HG03060 (cell line): ENCODE measurements around the gene CAV1.

Experiments used
- ATAC-seq: cut with Tn5 transposase; IDR thresholded peaks from one replicate; pipeline ENCODE4 v1.9.1; 2021; ENCODE audit warnings: low read depth, moderate number of reproducible peaks; ENCODE audit not compliant: unreplicated experiment

Gene CAV1

GRCh38 chr7:116502201-116503096 lies 22.4 kb upstream of the CAV1 start:
- no peak for ATAC-seq

- ATAC-seq: no peak
Observed at GRCh38 chr7:116503835-116504234, 21.0 kb upstream of the CAV1 start.

GRCh38 chr7:116505278-116505677 lies 19.6 kb upstream of the CAV1 start:
- no peak for ATAC-seq

GRCh38 chr7:116505823-116506222 lies 19.0 kb upstream of the CAV1 start:
- no peak for ATAC-seq

- ATAC-seq: no peak
Observed at GRCh38 chr7:116509982-116510579, 14.8 kb upstream of the CAV1 start.

GRCh38 chr7:116510795-116511194 lies 14.0 kb upstream of the CAV1 start:
- ATAC-seq: no peak

- peak; percentile 97 for ATAC-seq
Observed at GRCh38 chr7:116511552-116512519, 13.0 kb upstream of the CAV1 start.

- ATAC-seq: no peak
Observed at GRCh38 chr7:116512520-116513188, 12.2 kb upstream of the CAV1 start.

- ATAC-seq: no peak
Observed at GRCh38 chr7:116515584-116515983, 9.3 kb upstream of the CAV1 start.

- ATAC-seq: no peak
Observed at GRCh38 chr7:116516324-116516723, 8.5 kb upstream of the CAV1 start.

- no peak for ATAC-seq
Observed at GRCh38 chr7:116517626-116518025, 7.2 kb upstream of the CAV1 start.

- no peak for ATAC-seq
Observed at GRCh38 chr7:116518961-116519360, 5.9 kb upstream of the CAV1 start.

GRCh38 chr7:116521046-116521664 lies 3.7 kb upstream of the CAV1 start:
- ATAC-seq: no peak

- ATAC-seq: no peak
Observed at GRCh38 chr7:116522247-116522646, 2.6 kb upstream of the CAV1 start.

GRCh38 chr7:116524221-116524608 lies 621 bp upstream of the CAV1 start:
- no peak for ATAC-seq

- ATAC-seq: no peak
Observed at GRCh38 chr7:116525298-116525912, 569 bp downstream of the CAV1 start.

- peak; percentile 80 for ATAC-seq
Observed at GRCh38 chr7:116525913-116526861, 1.4 kb downstream of the CAV1 start.

- ATAC-seq: no peak
Observed at GRCh38 chr7:116526897-116527296, 2.1 kb downstream of the CAV1 start.
